IPS-NIHi7 (cell line): Measurements from ENCODE around the gene ASF1A.
A peak's percentile ranks its signal among the peaks of the same experiment; 100 is the strongest.
"Not testable (repeated sequence)": the region's sequence is repeated elsewhere in the genome, so short reads cannot be mapped to it uniquely, and the experiment has no call there.

ENCODE experiments used
- DNase-seq: peaks from one replicate; pipeline ENCODE4 v3.0.0; 2012; ENCODE audit warnings: mixed read lengths; ENCODE audit errors: extremely low spot score

ASF1A gene

GRCh38 chr6:118893807-118894424 is at the start of gene ASF1A:
ASF1A (plus strand) TSS chr6:118894152; CDS start chr6:118894414, 262 bp downstream.
- DNase-seq, result peak; percentile 89

GRCh38 chr6:118844915-118845314 is 49.0 kb upstream of the ASF1A start:
- no peak for DNase-seq

GRCh38 chr6:118853408-118853807 is 40.5 kb upstream of the ASF1A start:
- no peak for DNase-seq

- no peak for DNase-seq
Measured at GRCh38 chr6:118856301-118856700, 37.7 kb upstream of the ASF1A start.

- DNase-seq, result no peak
Measured at GRCh38 chr6:118859517-118860064, 34.4 kb upstream of the ASF1A start.

- no peak for DNase-seq
Measured at GRCh38 chr6:118860363-118860762, 33.6 kb upstream of the ASF1A start.

GRCh38 chr6:118860880-118861279 is 33.1 kb upstream of the ASF1A start:
- no peak for DNase-seq

GRCh38 chr6:118862443-118862842 is 31.5 kb upstream of the ASF1A start:
- DNase-seq, result no peak

- DNase-seq, result no peak
Measured at GRCh38 chr6:118864341-118865099, 29.4 kb upstream of the ASF1A start.

GRCh38 chr6:118865100-118865391 is 28.9 kb upstream of the ASF1A start:
- no peak for DNase-seq

GRCh38 chr6:118867181-118867580 is 26.8 kb upstream of the ASF1A start:
- DNase-seq, result no peak

- DNase-seq, result not testable (repeated sequence)
Measured at GRCh38 chr6:118868901-118869300, 25.1 kb upstream of the ASF1A start.

- no peak for DNase-seq
Measured at GRCh38 chr6:118869350-118869749, 24.6 kb upstream of the ASF1A start.

- no peak for DNase-seq
Measured at GRCh38 chr6:118869894-118870589, 23.9 kb upstream of the ASF1A start.

GRCh38 chr6:118871331-118871730 is 22.6 kb upstream of the ASF1A start:
- DNase-seq, result no peak

- no peak for DNase-seq
Measured at GRCh38 chr6:118872318-118872717, 21.6 kb upstream of the ASF1A start.

GRCh38 chr6:118872726-118873125 is 21.2 kb upstream of the ASF1A start:
- no peak for DNase-seq

GRCh38 chr6:118873239-118873638 is 20.7 kb upstream of the ASF1A start:
- no peak for DNase-seq

GRCh38 chr6:118875672-118876071 is 18.3 kb upstream of the ASF1A start:
- DNase-seq, result no peak

GRCh38 chr6:118876198-118876597 is 17.8 kb upstream of the ASF1A start:
- DNase-seq, result no peak

GRCh38 chr6:118876814-118877213 is 17.1 kb upstream of the ASF1A start:
- DNase-seq, result no peak

GRCh38 chr6:118877806-118878205 is 16.1 kb upstream of the ASF1A start:
- no peak for DNase-seq
